ENCODE data around the gene TARBP1.
"Not testable (repeated sequence)": the region's sequence is repeated elsewhere in the genome, so short reads cannot be mapped to it uniquely, and the experiment has no call there.

The TARBP1 gene

GRCh38 chr1:234381699-234382555, 97.1 kb downstream of the TARBP1 start:
- DNase-seq, result no peak

DNA sequence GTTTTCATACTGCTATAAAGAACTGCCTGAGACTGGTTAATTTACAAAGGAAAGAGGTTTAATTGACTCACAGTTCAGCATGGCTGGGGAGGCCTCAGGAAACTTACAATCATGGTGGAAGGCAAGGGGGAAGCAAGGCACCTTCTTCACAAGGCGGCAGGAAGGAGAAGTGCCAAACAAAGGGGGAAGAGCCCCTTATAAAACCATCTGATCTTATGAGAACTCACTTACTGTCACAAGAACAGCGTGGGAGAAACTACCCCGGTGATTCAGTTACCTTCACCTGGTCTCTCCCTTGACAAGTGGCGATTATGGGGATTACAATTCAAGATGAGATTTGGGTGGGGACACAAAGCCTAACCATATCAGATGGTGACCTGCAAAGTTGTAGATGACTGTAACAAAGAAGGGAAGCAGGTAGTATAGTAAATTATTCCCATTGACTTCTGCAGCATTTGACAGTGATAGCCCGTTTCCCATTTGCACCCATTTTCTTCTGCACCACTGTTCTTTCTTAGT, 99.3 kb downstream of the TARBP1 start:
- DNase-seq, result not testable (repeated sequence)

DNA sequence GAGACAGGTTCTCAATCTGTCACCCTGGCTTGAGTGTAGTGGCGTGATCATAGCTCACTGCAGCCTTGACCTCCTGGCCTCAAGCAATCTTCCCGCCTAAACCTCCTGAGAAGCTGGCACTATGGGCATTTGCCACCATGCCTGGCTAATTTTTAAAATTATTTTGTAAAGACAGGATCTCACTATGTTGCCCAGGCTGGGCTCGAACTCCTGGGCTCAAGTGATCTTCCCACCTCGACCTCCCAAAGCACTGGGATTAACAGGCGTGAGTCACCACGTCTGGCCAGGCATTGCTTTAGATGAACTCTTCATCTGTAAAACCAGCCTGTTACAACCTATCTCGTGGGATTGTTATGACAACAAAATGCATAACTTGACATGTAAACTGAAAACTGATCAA, 103.3 kb downstream of the TARBP1 start:
- no peak for DNase-seq

DNA sequence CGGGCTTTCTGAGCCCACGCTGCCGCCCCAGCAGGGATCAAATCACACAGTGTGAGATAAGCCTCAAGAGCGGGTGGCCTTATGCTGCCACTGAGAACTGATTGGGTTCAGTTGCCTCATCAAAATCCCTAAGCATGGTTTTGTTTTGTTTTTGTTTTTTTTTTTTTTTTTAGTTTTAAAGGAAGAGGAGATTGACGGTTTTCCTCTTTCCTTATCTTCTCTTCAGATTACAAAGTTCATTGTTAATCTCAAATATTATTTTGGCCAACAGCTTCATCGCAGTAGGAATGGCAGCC, 105.1 kb downstream of the TARBP1 start:
- DNase-seq, result no peak

DNA sequence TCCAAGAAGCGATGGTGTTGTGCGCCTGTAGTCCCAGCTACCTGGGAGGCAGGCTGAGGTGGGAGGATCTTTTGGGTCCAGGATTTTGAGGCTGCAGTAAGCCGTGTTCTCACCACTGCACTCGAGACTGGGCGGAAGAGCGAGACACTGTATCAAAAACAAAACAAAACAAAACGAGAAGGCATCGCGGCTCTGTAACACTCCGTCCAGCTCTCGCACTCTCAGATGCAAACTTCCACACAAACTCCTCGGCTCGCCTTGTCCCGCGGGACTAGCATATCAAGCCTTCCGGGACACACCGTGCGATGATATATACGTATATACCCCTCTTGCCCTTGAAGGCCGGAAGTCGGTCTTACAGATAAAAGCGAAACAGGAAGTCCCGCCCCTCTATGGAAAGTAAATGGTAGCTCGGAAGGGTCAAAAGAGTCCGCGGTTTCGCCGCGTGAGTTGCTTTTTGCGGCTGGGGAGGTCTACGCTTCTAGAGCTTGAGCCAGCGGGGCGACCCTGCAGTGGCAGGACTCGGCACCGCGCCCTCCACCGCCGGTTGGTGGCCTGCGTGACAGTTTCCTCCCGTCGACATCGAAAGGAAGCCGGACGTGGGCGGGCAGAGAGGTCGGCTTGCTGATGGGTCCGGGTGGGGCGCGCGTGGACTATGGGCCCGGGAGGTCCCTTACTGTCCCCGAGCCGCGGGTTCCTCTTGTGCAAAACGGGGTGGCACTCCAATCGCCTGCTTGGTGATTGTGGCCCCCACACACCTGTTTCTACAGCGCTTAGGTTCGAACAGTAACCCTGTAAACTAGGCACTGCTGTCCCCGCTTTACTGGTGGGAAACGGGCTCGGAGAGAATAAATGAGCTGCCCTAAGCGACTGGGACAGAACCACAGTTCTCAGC, 105.7 kb downstream of the TARBP1 start, which contains the start of gene COA6:
Gene COA6, plus strand, starts transcription at position 393 of the 895 bp plus-strand sequence. Its CDS starts 11 bp downstream, at position 404.
- peak; percentile 85 to 88 for DNase-seq

DNA sequence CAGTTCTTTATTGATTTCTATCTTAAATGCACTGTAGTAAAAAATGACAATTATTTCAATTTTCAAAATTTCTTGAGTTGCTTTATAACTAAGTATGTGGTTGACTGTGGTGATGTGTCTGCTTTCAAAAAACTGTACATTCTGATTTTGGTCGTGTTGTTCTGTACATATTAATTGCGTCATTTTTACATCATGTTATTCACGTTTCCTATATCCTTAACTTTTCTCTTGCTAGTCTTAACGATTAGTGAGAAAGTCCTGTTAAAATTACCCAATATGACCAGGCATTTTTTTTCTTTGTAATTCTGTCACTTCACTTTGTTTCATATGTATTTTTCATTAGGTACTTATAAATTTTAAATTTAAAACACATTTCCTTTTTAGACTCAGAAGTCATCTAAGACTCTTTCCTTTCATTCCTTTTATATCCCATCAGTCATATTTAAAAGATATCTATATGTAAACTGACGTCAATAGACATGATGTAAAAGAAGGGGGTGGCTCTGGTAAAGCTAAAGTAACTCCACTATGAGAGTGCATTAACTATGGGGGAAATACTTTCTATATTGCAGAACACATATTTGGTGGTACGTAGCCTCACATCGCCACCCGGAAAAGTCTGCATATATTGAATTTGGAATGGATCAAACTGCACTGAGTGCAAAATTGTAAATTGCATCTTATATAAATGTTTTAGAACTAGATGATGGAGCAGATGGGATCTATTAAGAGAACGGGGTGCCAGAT, 106.8 kb downstream of the TARBP1 start:
- DNase-seq, result no peak

GRCh38 chr1:234371414-234371813, 107.6 kb downstream of the TARBP1 start:
- DNase-seq, result no peak

DNA sequence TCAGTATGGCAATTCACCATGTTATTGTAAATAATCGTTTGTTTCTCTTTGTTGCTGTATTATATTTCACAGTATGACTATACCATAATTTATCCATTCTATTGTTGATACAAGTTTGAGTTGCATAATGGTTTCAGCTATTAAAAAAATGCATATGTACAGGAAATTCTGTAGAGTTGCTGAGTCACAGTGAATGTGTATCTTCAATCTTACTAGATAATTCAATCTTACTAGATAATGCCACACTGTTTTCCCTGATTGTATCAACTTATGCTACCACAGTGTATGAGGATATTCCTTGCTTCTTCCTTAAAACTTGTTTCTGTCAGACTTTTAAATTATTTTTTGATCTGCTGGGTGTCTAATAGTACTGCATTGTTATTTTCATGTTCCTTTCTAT, 109.2 kb downstream of the TARBP1 start:
- DNase-seq, result no peak

- DNase-seq, result no peak
Measured at GRCh38 chr1:234369033-234369430, 109.9 kb downstream of the TARBP1 start.

DNA sequence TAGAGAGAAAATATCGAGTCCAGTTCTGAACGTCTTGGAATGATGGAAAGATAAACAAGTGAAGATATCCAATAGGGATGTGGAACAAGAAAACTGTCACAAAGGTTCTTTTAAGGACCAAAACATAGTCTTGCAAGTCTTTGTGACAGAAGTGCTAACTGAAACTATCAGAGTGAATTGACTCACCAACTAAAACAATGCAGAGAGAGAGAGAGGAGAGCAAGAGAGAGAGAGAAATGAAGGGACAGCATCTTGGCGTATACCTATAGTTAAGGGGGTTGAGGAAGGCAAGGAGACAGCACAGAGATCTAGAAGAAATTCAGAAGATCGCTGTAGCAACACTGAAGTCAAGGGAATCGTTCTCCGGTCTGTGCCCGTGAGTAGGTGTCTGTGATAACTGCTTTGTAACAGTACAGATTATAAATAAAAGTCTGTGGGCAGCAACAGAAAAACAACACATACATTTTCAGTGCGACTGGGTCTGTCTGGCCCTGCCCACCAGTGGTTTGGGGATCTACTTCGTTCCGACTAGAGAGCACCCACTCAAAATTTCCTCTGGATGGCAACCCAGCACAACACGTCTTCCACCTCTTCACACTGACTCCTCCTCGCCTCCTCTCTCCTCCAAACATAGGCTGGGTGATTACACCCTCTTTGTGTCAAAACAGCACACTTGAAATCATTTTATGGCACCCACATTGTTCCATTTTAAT, 110.5 kb downstream of the TARBP1 start:
- DNase-seq, result peak; percentile 40 to 52

DNA sequence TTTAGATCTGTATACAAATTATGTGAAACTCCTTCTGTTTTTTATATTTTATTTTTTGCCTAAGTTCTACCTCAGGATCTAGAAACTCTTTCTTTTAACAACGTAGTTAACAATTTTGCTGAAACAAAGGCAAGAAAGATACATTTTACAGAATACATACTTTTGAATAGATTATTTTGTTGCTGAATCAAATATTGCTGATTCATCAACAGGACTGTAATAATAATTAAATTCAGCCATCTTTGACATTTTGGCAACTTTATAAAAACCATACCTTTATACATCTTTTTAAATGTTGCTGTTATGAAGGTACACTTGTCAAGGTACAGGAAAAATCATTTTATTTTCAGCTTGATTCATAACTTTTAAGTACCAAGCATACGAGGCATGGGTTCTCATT, 116.4 kb downstream of the TARBP1 start:
- DNase-seq, result no peak

GRCh38 chr1:234361102-234361603, 117.8 kb downstream of the TARBP1 start:
- DNase-seq, result no peak

DNA sequence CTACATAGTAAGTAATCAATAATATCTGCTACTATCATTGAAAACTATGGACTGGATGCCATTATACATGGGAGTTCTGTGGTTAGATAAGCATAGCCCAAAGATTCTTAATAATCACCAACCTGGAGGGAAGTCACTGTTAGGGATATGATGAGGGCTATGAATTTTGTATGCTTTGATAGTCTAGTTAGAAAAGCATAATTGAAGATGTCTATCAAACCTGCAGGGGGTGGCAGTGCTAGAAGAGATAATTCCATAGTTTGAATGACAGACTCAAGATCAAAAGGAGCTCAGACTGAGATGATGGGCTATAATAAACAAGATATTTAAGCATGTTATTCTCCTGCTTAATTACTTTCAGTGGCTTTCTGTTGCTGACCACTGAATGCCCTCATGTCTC, 121.1 kb downstream of the TARBP1 start:
- no peak for DNase-seq

GRCh38 chr1:234356615-234357269, 122.2 kb downstream of the TARBP1 start:
- DNase-seq, result peak; percentile 50 to 53

DNA sequence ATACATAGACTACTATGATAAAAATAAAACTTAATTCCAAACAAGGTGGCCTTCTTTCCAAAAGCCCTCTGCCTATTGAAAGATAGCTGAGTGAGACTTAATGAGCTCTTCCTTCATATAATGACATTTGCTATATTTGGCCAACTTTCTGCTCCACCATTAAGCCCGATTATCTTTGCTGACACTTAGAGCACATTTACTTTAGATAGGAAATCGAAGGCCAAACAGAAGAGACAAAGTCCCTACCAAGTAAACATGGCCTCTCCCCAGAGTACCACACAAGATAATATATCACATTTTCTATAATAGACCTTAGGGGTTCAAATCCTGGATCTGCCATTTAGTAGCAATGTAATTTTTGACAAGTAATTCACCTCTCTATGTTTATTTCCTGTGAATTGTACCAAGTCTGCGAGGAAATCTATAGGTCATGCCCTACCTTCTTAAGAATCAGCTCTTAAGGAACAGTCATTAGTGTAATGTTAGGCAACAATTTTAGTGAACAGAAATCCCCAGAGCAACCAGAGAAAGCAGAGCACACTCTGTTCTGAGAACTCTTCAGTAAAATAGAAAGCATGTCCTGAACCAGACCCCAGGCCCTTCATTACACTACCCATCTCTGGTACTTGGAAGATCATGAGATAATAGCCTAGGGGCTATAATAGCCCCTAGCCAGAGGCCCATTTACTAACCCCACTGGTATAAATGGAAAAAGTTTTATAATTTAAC, 123.0 kb downstream of the TARBP1 start:
- DNase-seq, result no peak

DNA sequence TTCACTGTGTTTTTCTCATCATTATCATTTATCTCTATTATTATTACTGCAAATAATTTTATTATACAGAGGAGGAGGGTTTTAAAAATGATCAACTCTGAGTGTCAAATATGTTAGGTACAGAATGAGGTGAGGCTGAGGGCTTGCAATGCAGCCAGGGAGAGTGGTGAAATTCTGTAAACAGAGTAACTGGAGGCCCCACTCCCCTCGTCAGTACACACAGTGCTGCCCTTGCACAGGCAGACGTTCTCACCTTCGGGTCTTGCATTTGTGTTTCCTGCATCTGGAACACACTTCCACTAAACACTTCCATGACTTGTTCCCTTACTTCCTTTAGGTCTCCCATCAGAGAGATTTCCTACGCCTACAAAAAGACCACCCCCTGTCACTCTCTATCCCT, 130.0 kb downstream of the TARBP1 start:
- DNase-seq, result no peak

- no peak for DNase-seq
Measured at GRCh38 chr1:234345237-234345636, 133.7 kb downstream of the TARBP1 start.

DNA sequence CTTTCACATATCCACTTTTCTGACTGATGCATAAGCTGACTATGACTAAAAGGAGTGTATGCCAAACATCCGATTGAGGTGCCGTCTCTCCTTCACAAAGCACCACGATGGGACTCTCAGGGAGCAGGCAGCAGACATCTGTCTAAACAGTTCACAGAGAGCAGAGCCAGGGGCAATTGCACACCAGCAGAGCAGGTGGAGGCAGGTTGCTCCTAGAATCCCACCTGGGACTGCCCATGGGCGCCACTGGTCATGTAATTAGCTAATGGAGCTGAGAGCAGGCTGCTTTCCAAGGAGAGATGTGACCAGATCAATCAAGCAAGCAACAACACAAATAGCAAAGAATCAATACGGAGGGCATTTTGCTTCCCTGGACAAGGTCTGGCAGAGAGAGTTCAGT, 136.2 kb downstream of the TARBP1 start:
- no peak for DNase-seq
